Panc1 (cell line): Measurements from ENCODE around the gene GORAB. TPM values are rescaled to one million over a fixed set of nuclear protein-coding genes. Genes with fewer than 3 reads are reported as not detected.

ENCODE experiments used
- ATAC-seq: fragments of 200-7000 bp; cut with Tn5 transposase; 2 replicates; pipeline ENCODE4 v1.9.1; 2020; ENCODE audit warnings: mild to moderate bottlenecking, moderate library complexity
- BruUV-seq: library from RNA; stranded (reverse); fragments of 400-500 nt; replicated peaks from 2 replicates; lab custom pipeline; 2021; lab: Mats Ljungman, UMichigan
- CTCF ChIA-PET: fragments of 300-600 bp; sonication (Branson Sonifier 250); formaldehyde crosslinking; loops from one replicate; lab custom pipeline; 2022; ENCODE audit warnings: antibody characterized with exemption; lab: Charles Lee
- POLR2A ChIA-PET: fragments of 300-600 bp; sonication (Branson Sonifier 250); formaldehyde crosslinking; loops from one replicate; lab custom pipeline; 2022; ENCODE audit warnings: antibody characterized with exemption; lab: Charles Lee
- DNase-seq: peaks from one replicate; pipeline ENCODE4 v3.0.0-alpha.2; 2010; ENCODE audit warnings: low read depth, low spot score
- H3K27ac ChIP-seq: 2 replicates; pipeline ENCODE4 v1.5.1; 2011; ENCODE audit warnings: mild to moderate bottlenecking, low read length, inconsistent platforms
- H3K27me3 ChIP-seq: fragments of 200-500 bp; sonication (Bioruptor generic); 2 replicates; pipeline ENCODE4 v1.6.0; 2014; ENCODE audit warnings: low read length, inconsistent platforms; ENCODE audit not compliant: control insufficient read depth, insufficient read depth
- H3K36me3 ChIP-seq: fragments of 200-500 bp; sonication (Bioruptor generic); 2 replicates; pipeline ENCODE4 v1.5.1; 2014; ENCODE audit warnings: inconsistent platforms, mild to moderate bottlenecking, low read length, moderate library complexity; ENCODE audit not compliant: control insufficient read depth, insufficient read depth
- H3K4me1 ChIP-seq: 2 replicates; pipeline ENCODE4 v1.5.1; 2011; ENCODE audit warnings: inconsistent platforms, mild to moderate bottlenecking, low read length, moderate library complexity; ENCODE audit not compliant: control insufficient read depth, insufficient read depth
- H3K4me3 ChIP-seq, 2 experiments: 2 replicates each; pipeline ENCODE4 v1.5.1; 2011 to 2012; ENCODE audit warnings: low read depth in 2 of 2, low read length in 2 of 2, mild to moderate bottlenecking in 2 of 2, inconsistent platforms in 1 of 2, moderate library complexity in 1 of 2
- H3K9me3 ChIP-seq: fragments of 200-500 bp; sonication (Bioruptor generic); 2 replicates; pipeline ENCODE4 v1.5.1; 2014; ENCODE audit warnings: low read depth, mild to moderate bottlenecking, inconsistent platforms, low read length, moderate library complexity; ENCODE audit not compliant: control insufficient read depth, insufficient read depth
- POLR2AphosphoS5 ChIP-seq: IDR thresholded peaks from 2 replicates; pipeline ENCODE4 v1.6.1; 2012; ENCODE audit warnings: mild to moderate bottlenecking, low read depth, low read length, moderate library complexity
- SIN3A ChIP-seq: IDR thresholded peaks from 2 replicates; pipeline ENCODE4 v1.6.1; 2012; ENCODE audit warnings: low read depth, mild to moderate bottlenecking, low read length, moderate library complexity, borderline replicate concordance; ENCODE audit not compliant: insufficient read depth
- TCF7L2 ChIP-seq: IDR thresholded peaks from 2 replicates; pipeline ENCODE4 v1.6.1; 2011; ENCODE audit warnings: mild to moderate bottlenecking, low read depth, low read length, inconsistent platforms
- in situ Hi-C: cut with HindIII; loops from 2 replicates; pipeline ENCODE4 v1.10.0; 2016; ENCODE audit warnings: low sequenced_read_pairs, low pct_unique_long_range_greater_than_20kb
- intact Hi-C: fragments of 100-400 bp; cut with micrococcal nuclease; formaldehyde crosslinking; loops from one replicate; pipeline ENCODE4 v1.10.0; 2022; ENCODE audit not compliant: unreplicated experiment
- total RNA-seq: library from RNA; stranded (reverse); gene quantifications from one replicate; pipeline ENCODE4 v1.2.1, GENCODE V29; 2021; ENCODE audit not compliant: unreplicated experiment
- TF ChIP-seq, protein P1 (sequence below): fragments of 450-650 bp; IDR thresholded peaks from 2 replicates; pipeline ENCODE4 v1.5.1; 2017; ENCODE audit warnings: mild to moderate bottlenecking
- TF ChIP-seq, protein P2 (sequence below), 2 experiments: IDR thresholded peaks; 2 replicates each; pipeline ENCODE4 v1.6.1; 2011 to 2012; ENCODE audit warnings: low read depth in 2 of 2, control low read depth in 1 of 2, low read length in 1 of 2, mild to moderate bottlenecking in 1 of 2, moderate library complexity in 1 of 2; ENCODE audit not compliant: insufficient read depth in 1 of 2

GORAB gene
- total RNA-seq, 1 experiment from 2014 or later, result 8.1 TPM

DNA sequence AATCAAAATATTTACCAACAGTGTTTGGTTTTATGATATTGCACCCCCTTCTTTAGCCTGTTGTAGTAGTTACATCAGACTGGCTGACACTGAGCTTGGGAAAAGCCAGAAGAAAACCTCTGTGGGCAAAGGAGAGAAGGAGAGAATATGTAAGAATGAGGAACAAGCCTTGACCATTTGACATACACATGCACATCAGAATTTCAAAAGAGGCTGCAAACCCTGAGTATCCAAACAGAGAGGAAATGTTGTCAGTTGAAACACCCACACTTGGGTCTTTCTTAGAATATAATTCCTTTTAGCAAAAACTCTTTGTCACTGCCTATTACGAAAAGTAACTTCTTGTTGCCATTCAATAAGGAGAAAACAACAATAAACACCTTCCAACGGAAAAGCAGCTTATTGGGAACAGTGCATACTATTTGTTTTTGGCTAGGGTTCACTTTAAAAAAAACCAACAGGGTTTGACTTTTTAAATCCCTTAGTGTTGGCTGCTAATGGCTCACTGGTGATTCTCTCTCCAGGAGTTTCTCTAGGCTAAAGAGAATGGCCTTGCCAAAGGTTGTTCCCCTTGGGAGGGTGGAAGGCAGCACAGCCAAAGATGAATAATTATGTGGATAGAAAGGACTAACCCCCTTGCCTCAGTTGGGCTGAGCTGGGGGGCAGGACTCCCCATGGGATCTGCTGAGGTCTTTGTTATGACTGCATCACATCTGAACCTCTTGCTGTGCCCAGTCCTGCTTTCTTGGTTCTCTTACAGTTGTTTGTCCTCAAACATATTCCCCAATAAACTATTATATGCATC is 48.9 kb downstream of the GORAB start:
- in situ Hi-C loops (no loop called here), intact Hi-C loops (no loop called here)
- no peak overlapping the region for H3K4me3 ChIP-seq
- H3K4me1 ChIP-seq, result no peaks in the 10 kb centered on the region
- DNase-seq (no peak), ATAC-seq (no peak)
- H3K27ac ChIP-seq, result no peak overlapping the region
- TF ChIP-seq TCF7L2 (no peak), SIN3A (no peak), POLR2AphosphoS5 (no peak)
- TF ChIP-seq, protein P1, sequence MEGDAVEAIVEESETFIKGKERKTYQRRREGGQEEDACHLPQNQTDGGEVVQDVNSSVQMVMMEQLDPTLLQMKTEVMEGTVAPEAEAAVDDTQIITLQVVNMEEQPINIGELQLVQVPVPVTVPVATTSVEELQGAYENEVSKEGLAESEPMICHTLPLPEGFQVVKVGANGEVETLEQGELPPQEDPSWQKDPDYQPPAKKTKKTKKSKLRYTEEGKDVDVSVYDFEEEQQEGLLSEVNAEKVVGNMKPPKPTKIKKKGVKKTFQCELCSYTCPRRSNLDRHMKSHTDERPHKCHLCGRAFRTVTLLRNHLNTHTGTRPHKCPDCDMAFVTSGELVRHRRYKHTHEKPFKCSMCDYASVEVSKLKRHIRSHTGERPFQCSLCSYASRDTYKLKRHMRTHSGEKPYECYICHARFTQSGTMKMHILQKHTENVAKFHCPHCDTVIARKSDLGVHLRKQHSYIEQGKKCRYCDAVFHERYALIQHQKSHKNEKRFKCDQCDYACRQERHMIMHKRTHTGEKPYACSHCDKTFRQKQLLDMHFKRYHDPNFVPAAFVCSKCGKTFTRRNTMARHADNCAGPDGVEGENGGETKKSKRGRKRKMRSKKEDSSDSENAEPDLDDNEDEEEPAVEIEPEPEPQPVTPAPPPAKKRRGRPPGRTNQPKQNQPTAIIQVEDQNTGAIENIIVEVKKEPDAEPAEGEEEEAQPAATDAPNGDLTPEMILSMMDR, result no peak
- TF ChIP-seq, protein P2, sequence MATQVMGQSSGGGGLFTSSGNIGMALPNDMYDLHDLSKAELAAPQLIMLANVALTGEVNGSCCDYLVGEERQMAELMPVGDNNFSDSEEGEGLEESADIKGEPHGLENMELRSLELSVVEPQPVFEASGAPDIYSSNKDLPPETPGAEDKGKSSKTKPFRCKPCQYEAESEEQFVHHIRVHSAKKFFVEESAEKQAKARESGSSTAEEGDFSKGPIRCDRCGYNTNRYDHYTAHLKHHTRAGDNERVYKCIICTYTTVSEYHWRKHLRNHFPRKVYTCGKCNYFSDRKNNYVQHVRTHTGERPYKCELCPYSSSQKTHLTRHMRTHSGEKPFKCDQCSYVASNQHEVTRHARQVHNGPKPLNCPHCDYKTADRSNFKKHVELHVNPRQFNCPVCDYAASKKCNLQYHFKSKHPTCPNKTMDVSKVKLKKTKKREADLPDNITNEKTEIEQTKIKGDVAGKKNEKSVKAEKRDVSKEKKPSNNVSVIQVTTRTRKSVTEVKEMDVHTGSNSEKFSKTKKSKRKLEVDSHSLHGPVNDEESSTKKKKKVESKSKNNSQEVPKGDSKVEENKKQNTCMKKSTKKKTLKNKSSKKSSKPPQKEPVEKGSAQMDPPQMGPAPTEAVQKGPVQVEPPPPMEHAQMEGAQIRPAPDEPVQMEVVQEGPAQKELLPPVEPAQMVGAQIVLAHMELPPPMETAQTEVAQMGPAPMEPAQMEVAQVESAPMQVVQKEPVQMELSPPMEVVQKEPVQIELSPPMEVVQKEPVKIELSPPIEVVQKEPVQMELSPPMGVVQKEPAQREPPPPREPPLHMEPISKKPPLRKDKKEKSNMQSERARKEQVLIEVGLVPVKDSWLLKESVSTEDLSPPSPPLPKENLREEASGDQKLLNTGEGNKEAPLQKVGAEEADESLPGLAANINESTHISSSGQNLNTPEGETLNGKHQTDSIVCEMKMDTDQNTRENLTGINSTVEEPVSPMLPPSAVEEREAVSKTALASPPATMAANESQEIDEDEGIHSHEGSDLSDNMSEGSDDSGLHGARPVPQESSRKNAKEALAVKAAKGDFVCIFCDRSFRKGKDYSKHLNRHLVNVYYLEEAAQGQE (IDR thresholded peaks at IDR 0.05; ENCODE audit: insufficient read depth in 1 of 2, low read depth in 2 of 2, low read length in 1 of 2), result no peak
- H3K9me3 ChIP-seq, result no peaks in the 10 kb centered on the region
- H3K36me3 ChIP-seq, result no peaks in the 10 kb centered on the region
- no TSS peak for BruUV-seq
- POLR2A ChIA-PET, result no interaction called here
- H3K27me3 ChIP-seq, result no peaks in the 10 kb centered on the region
- CTCF ChIA-PET, result no interaction called here

DNA sequence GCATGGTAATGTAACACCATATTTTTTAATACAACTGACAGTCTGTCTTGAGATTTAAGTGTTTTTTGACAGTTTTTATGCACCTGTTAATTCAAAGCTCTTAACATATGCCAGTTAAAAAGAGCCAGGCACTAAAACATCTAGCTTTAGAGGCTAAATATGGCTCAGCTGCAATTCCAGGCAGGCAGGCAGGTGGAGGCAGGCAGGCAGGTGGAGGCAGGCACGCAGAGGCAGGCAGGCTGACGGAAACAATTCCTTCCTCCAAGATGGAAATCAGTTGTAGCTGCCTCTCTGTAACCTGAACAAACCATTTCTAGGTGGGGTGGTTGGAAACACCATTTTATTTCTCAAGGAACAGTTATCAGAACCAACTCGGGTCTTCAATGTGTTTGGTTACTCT is 51.2 kb downstream of the GORAB start:
- no peak for DNase-seq
- no peak overlapping the region for H3K27ac ChIP-seq
- H3K36me3 ChIP-seq, result no peaks in the 10 kb centered on the region
- no peak for ATAC-seq
- in situ Hi-C loops, result no loop called here
- no peaks in the 10 kb centered on the region for H3K27me3 ChIP-seq
- H3K4me1 ChIP-seq, result no peaks in the 10 kb centered on the region
- H3K9me3 ChIP-seq, result no peaks in the 10 kb centered on the region
- no TSS peak for BruUV-seq
- POLR2A ChIA-PET, result no interaction called here
- no peak overlapping the region for H3K4me3 ChIP-seq
- TF ChIP-seq, protein P1, result no peak
- TF ChIP-seq POLR2AphosphoS5, result no peak
- TF ChIP-seq, protein P2 (IDR thresholded peaks at IDR 0.05; ENCODE audit: insufficient read depth in 1 of 2, low read depth in 2 of 2, low read length in 1 of 2), result no peak
- intact Hi-C loops, result no loop called here
- CTCF ChIA-PET, result no interaction called here
